Activated T-cell treated with anti-CD3 and anti-CD28 coated beads, Interleukin-2, amount 50 U/mL, for 4 hours (primary cell): ENCODE measurements around the gene AMFR. TPM values are rescaled to one million over a fixed set of nuclear protein-coding genes. Genes with fewer than 3 reads are reported as not detected.
"Not testable (repeated sequence)": the region's sequence is repeated elsewhere in the genome, so short reads cannot be mapped to it uniquely, and the experiment has no call there.

Experiments used
- ATAC-seq, 2 donors: fragments of 200-7000 bp; cut with Tn5 transposase; one replicate each; pipeline ENCODE4 v1.10.0; 2021
- DNase-seq: peaks from one replicate; pipeline ENCODE4 v3.0.0-alpha.2; 2020
- H3K27me3 Mint-ChIP-seq: one replicate; pipeline ENCODE4 v1.8.0; 2021; ENCODE audit warnings: low read depth, mixed read lengths
- H3K36me3 Mint-ChIP-seq: one replicate; pipeline ENCODE4 v1.8.0; 2022; ENCODE audit warnings: mixed read lengths; ENCODE audit not compliant: insufficient read depth
- H3K4me1 Mint-ChIP-seq: one replicate; pipeline ENCODE4 v1.8.0; 2021; ENCODE audit warnings: low read depth, mixed read lengths
- H3K4me3 Mint-ChIP-seq: one replicate; pipeline ENCODE4 v1.8.0; 2021; ENCODE audit warnings: mild to moderate bottlenecking, moderate library complexity, mixed read lengths
- H3K9me3 Mint-ChIP-seq: one replicate; pipeline ENCODE4 v1.8.0; 2021; ENCODE audit warnings: mixed read lengths
- total RNA-seq, 3 donors: library from RNA; stranded (reverse); gene quantifications; one replicate each; pipeline ENCODE4 v1.2.1, GENCODE V29; 2021

Gene AMFR
- total RNA-seq, 3 donors from 2014 or later = 36.3 to 44.6 (median 41.1) TPM

GRCh38 chr16:56388209-56388608 is 37.1 kb downstream of the AMFR start:
- Mint-ChIP-seq H3K9me3 (peaks cover 5% of the 10 kb centered on the region), H3K4me1 (no peaks in the 10 kb centered on the region), H3K36me3 (peaks cover 58% of the 10 kb centered on the region), H3K4me3 (no peak overlapping the region), H3K27me3 (no peaks in the 10 kb centered on the region)
- no peak for ATAC-seq
- DNase-seq = no peak

- Mint-ChIP-seq H3K36me3 (peaks cover 58% of the 10 kb centered on the region), H3K9me3 (peaks cover 10% of the 10 kb centered on the region), H3K4me1 (no peaks in the 10 kb centered on the region), H3K27me3 (no peaks in the 10 kb centered on the region), H3K4me3 (no peak overlapping the region)
- DNase-seq (no peak), ATAC-seq (no peak)
Measured at GRCh38 chr16:56387396-56387795, 37.9 kb downstream of the AMFR start.

DNA sequence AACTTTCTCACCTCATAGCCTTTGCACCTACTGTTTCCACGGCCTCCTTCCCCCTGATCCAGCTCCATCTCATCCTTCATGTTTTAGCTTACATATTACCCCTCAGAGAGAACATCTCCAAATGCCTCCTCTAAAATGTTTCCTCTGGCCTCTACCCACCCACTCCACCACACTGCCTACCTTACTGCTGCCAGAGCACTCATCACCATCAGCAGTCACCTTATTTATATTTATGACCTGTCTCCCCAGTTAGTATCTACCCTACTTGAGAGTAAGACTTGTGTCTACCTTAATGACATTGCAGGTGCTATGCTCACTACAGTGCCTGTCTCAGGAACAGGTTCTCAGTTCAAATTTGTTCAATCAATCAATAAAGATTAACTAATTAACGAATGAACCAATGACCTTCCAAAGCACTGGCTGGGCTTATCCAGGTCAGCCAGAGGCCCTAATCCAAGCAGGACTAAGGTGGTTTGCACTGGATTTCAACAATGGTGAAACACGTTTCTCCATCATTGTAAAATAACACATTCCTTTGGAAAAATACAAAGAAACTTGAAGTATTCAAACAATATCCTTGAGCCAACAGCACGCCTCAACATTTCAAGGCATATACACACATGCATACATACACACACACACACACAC is 41.1 kb downstream of the AMFR start:
- Mint-ChIP-seq H3K4me1 (no peaks in the 10 kb centered on the region), H3K9me3 (peaks cover 28% of the 10 kb centered on the region), H3K36me3 (peaks cover 70% of the 10 kb centered on the region), H3K4me3 (no peak overlapping the region), H3K27me3 (no peaks in the 10 kb centered on the region)
- no peak for DNase-seq
- no peak for ATAC-seq

DNA sequence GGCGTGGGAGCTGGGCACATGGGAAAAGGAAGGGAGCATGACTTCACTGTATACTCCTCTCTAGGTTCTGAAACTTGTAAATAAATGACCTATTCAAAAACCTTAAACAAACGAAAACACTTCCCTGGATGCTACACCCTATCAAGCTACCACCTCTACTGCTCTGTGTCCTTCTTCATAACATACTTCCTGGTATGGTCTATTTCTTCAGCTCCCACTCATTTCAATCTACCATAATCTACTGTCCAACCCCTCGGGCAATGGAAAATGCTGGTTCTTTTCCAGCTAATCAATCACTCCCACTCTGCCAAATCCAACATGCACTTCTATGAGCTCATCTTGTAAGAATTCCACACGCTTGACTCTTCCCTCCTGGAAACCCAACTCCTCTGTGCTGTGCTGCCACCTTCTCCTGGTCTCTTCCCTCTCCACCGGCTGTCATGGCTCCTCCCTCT is 42.4 kb downstream of the AMFR start:
- Mint-ChIP-seq H3K9me3 (peaks cover 28% of the 10 kb centered on the region), H3K36me3 (peaks cover 79% of the 10 kb centered on the region), H3K4me3 (no peak overlapping the region), H3K27me3 (no peaks in the 10 kb centered on the region), H3K4me1 (no peaks in the 10 kb centered on the region)
- no peak for ATAC-seq
- no peak for DNase-seq

GRCh38 chr16:56382459-56382858 is 42.9 kb downstream of the AMFR start:
- peaks cover 28% of the 10 kb centered on the region for H3K9me3 Mint-ChIP-seq
- DNase-seq (no peak), ATAC-seq (no peak)
- peaks cover 81% of the 10 kb centered on the region for H3K36me3 Mint-ChIP-seq
- H3K27me3 Mint-ChIP-seq = no peaks in the 10 kb centered on the region
- H3K4me1 Mint-ChIP-seq = peaks cover 4% of the 10 kb centered on the region
- H3K4me3 Mint-ChIP-seq = no peak overlapping the region

DNA sequence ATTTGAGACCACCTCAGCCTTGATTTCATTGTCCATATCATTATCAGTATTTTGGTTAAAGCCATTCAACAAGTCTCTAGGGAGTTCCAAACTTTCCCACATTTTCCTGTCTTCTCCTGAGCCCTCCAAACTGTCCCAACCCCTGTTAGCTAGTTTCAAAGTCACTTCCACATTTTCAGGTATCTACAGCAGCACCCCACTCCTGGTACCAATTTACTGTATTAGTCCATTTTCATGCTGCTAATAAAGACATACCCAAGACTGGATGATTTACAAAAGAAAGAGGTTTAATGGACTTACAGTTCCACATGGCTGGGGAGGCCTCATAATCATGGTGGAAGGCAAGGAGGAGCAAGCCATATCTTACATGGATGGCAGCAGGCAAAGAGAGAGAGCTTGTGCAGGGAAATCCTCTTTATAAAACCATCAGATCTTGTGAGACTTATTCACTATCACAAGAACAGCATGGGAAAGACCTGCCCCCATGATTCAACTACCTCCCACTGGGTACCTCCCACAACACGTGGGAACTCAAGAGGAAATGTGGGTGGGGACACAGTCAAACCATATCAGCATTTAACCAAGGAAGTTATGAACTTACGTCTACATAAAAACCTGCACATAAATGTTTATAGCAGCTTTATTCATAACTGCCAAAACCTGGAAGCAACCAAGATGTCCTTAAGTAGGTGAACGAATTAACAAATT is 44.4 kb downstream of the AMFR start:
- DNase-seq, ATAC-seq, H3K4me1 Mint-ChIP-seq, H3K27me3 Mint-ChIP-seq, H3K4me3 Mint-ChIP-seq: not testable (repeated sequence)
- H3K36me3 Mint-ChIP-seq = peaks cover 82% of the 10 kb centered on the region
- H3K9me3 Mint-ChIP-seq = peaks cover 28% of the 10 kb centered on the region

DNA sequence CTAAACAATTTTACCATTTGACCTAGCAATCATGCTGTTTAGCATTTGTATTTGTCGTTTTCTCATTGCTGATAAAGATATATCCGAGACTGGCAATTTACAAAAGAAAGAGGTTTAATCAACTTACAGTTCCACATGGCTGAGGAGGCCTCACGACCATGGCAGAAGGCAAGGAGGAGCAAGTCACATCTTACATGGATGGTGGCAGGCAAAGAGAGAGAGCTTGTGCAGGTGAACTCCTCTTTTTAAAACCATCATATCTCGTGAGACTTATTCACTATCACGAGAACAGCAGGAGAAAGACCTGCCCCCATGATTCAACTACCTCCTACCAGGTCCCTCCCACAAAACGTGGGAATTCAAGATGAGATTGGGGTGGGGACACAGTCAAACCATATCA is 46.3 kb downstream of the AMFR start:
- peaks cover 82% of the 10 kb centered on the region for H3K36me3 Mint-ChIP-seq
- H3K9me3 Mint-ChIP-seq = peaks cover 28% of the 10 kb centered on the region
- DNase-seq, H3K27me3 Mint-ChIP-seq, H3K4me3 Mint-ChIP-seq, ATAC-seq, H3K4me1 Mint-ChIP-seq: not testable (repeated sequence)

- ATAC-seq = not testable (repeated sequence)
- peaks cover 54% of the 10 kb centered on the region for H3K36me3 Mint-ChIP-seq
Measured at GRCh38 chr16:56375792-56376191, 49.6 kb downstream of the AMFR start.

DNA sequence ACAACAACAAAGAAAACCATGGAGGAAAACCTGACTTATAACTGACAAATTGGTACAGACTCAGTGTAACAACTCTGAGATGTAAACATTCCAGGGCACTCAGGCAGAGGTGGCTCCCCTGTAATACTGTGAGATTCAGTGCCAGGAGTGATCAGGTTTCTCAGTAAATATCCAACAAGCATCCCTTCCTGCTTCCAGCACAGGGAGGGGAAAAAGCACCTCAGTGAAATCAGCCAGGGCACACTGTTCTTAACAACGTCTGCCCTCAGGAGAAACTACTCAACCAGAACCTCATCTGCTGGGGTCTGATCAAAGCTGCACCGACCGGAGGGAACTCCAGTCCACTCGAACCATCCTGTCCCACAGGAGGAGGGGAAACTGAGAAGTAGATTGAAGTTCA is 52.3 kb downstream of the AMFR start:
- Mint-ChIP-seq H3K4me3 (no peak overlapping the region), H3K9me3 (no peaks in the 10 kb centered on the region), H3K36me3 (peaks cover 35% of the 10 kb centered on the region), H3K27me3 (no peaks in the 10 kb centered on the region), H3K4me1 (peaks cover 27% of the 10 kb centered on the region)
- ATAC-seq = no peak
- no peak for DNase-seq

More at GRCh38 chr16:56375792-56376191, 49.6 kb downstream of the AMFR start:
- not testable (repeated sequence) for H3K4me3 Mint-ChIP-seq, DNase-seq, H3K27me3 Mint-ChIP-seq, H3K9me3 Mint-ChIP-seq
- H3K4me1 Mint-ChIP-seq = peaks cover 27% of the 10 kb centered on the region

DNA sequence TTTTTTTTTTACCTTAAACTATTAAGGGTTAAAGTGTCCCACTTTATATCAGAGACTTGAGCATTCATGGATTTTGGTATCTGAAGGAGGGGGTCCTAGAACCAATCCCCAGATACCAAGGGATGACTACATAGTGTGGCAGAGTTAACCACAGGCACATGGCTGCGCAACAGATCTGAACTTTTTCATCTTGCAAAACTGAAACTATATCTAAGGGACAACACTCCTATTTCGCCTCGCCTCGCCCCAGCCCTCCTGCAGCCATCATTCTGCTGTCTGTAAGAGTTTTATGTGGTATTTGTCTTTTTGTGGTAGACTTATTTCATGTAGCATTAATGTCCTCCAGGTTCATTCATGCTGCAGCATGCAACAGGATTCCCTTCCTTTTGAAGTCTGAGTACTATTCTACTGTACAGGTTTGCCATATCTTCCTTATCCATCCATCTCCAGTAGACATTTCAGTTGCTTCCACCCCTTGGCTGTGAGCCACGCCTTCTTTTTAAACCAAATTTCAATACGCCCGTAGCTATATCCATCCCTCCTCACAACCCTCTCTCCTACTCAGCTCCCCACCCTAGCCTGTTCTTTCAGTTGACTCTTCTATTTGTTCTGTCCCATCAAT is 53.2 kb downstream of the AMFR start:
- peak; percentile 51 to 78 for ATAC-seq
- H3K9me3 Mint-ChIP-seq = no peaks in the 10 kb centered on the region
- H3K36me3 Mint-ChIP-seq = peaks cover 30% of the 10 kb centered on the region
- peaks cover 20% of the 10 kb centered on the region for H3K4me1 Mint-ChIP-seq
- DNase-seq = no peak
- no peaks in the 10 kb centered on the region for H3K27me3 Mint-ChIP-seq
- H3K4me3 Mint-ChIP-seq = no peak overlapping the region

GRCh38 chr16:56371660-56371937 is 53.7 kb downstream of the AMFR start:
- Mint-ChIP-seq H3K4me1 (peaks cover 20% of the 10 kb centered on the region), H3K36me3 (peaks cover 32% of the 10 kb centered on the region), H3K27me3 (no peaks in the 10 kb centered on the region), H3K4me3 (no peak overlapping the region), H3K9me3 (no peaks in the 10 kb centered on the region)
- ATAC-seq (no peak), DNase-seq (no peak)

DNA sequence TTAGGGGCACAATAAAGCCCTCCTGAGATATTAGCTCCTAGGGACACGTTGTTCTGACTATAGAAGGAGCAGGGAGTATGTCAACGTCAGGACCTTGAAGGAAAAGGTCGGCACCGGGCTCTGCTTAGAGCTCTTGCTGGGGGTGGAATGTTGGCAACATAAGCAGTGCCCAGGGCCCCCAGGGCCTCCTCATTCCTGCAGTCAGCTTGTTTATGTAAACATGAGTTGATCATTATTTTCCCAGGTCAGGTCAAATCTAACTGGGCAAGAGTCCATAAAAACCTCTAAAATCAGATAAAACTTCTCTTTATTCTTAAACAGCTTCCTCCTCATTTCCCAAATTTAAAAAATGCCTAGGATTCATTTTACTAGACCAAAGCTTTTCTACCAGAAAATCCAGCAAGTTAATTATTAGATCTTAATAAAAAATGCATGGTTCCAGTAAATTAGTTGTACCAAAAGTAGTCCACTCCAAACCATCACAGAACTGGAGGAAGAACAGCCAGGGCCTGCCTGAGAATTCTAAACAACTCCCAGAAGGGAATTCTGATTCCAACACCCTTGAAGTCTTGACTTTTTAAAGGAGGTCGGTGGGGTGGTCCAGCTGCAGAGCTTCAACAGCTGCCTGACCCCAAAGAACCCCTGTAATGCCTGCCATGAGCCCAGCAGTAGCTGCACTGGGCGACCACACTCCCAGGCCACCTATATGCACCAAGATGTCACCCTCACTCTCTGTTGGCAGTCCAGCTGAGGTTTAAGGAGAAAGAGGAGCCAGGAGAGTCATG is 54.3 kb downstream of the AMFR start:
- ATAC-seq (no peak), DNase-seq (no peak)
- Mint-ChIP-seq H3K4me3 (no peak overlapping the region), H3K27me3 (no peaks in the 10 kb centered on the region), H3K36me3 (peaks cover 32% of the 10 kb centered on the region), H3K4me1 (peaks cover 19% of the 10 kb centered on the region), H3K9me3 (no peaks in the 10 kb centered on the region)

- DNase-seq = no peak
- Mint-ChIP-seq H3K4me3 (no peak overlapping the region), H3K9me3 (no peaks in the 10 kb centered on the region), H3K36me3 (peaks cover 29% of the 10 kb centered on the region), H3K4me1 (peaks cover 19% of the 10 kb centered on the region), H3K27me3 (no peaks in the 10 kb centered on the region)
- no peak for ATAC-seq
Measured at GRCh38 chr16:56370185-56370874, 55.0 kb downstream of the AMFR start.

GRCh38 chr16:56369202-56369601 is 56.1 kb downstream of the AMFR start:
- H3K9me3 Mint-ChIP-seq = no peaks in the 10 kb centered on the region
- peaks cover 20% of the 10 kb centered on the region for H3K36me3 Mint-ChIP-seq
- ATAC-seq (no peak), DNase-seq (no peak)
- peaks cover 17% of the 10 kb centered on the region for H3K4me1 Mint-ChIP-seq
- H3K4me3 Mint-ChIP-seq = no peak overlapping the region
- H3K27me3 Mint-ChIP-seq = no peaks in the 10 kb centered on the region
